SU-DHL-6 (cell line): Measurements from ENCODE around the gene CORO7.

Source experiments
- CTCF ChIP-seq: fragments of 200-600 bp; sonication (generic); IDR thresholded peaks from one replicate; pipeline ENCODE4 v1.5.1; 2017; ENCODE audit warnings: antibody characterized with exemption, mild to moderate bottlenecking, low read length, moderate library complexity; ENCODE audit not compliant: insufficient read depth, poor library complexity, severe bottlenecking
- EZH2phosphoT487 ChIP-seq: fragments of 200-600 bp; sonication (generic), shearing (Covaris generic); conservative IDR thresholded peaks from 2 replicates; pipeline ENCODE4 v1.6.1; 2018; ENCODE audit warnings: mild to moderate bottlenecking, antibody characterized with exemption, low read length, moderate library complexity, mixed read lengths

- no peak for TF ChIP-seq CTCF
- TF ChIP-seq EZH2phosphoT487: no peak
Measured at GRCh38 chr16:4358236-4358635, 58.2 kb downstream of the CORO7 start.
